OCI-LY3 (cell line): ENCODE measurements around the gene SFRP2.

Source experiments
- H2AFZ ChIP-seq: fragments of 200-600, 300-600 bp; shearing (Covaris generic); 2 replicates; pipeline ENCODE4 v1.6.0; 2014; ENCODE audit warnings: antibody characterized with exemption, low read depth, low read length
- H3K27ac ChIP-seq: fragments of 200-600, 300-600 bp; sonication (generic); 2 replicates; pipeline ENCODE4 v1.5.1; 2014; ENCODE audit warnings: mild to moderate bottlenecking, low read length, moderate library complexity, mixed read lengths
- H3K27me3 ChIP-seq: fragments of 200-600, 300-600 bp; sonication (generic); 2 replicates; pipeline ENCODE4 v1.6.1; 2014; ENCODE audit warnings: low read depth, low read length, mixed read lengths
- H3K36me3 ChIP-seq: fragments of 200-600, 300-600 bp; sonication (generic); replicated peaks from 2 replicates; pipeline ENCODE3; 2014; ENCODE audit warnings: low read depth, low read length, mixed read lengths
- H3K4me1 ChIP-seq: fragments of 300-600, 200-600 bp; sonication (generic); 2 replicates; pipeline ENCODE4 v1.6.1; 2014; ENCODE audit warnings: low read length, mixed read lengths
- H3K4me2 ChIP-seq: fragments of 200-600, 300-600 bp; sonication (generic); 2 replicates; pipeline ENCODE4 v1.6.1; 2014; ENCODE audit warnings: low read length, mixed read lengths
- H3K4me3 ChIP-seq: fragments of 300-600, 200-600 bp; sonication (generic); 2 replicates; pipeline ENCODE4 v1.5.1; 2014; ENCODE audit warnings: antibody characterized with exemption, mild to moderate bottlenecking, low read length, moderate library complexity
- H3K79me2 ChIP-seq: fragments of 300-600, 200-600 bp; shearing (Covaris generic); 2 replicates; pipeline ENCODE4 v1.6.1; 2014; ENCODE audit warnings: mild to moderate bottlenecking, low read length, mixed read lengths
- H3K9ac ChIP-seq: fragments of 300-600, 200-600 bp; shearing (Covaris generic); 2 replicates; pipeline ENCODE4 v1.6.0; 2014; ENCODE audit warnings: mild to moderate bottlenecking, low read length, moderate library complexity
- H3K9me3 ChIP-seq: fragments of 200-600, 300-600 bp; shearing (Covaris generic); 2 replicates; pipeline ENCODE4 v1.6.1; 2014; ENCODE audit warnings: low read length, mixed read lengths; ENCODE audit not compliant: insufficient read depth
- H4K20me1 ChIP-seq: fragments of 200-600, 300-600 bp; sonication (generic); 2 replicates; pipeline ENCODE4 v1.6.1; 2016; ENCODE audit warnings: low read length, mixed read lengths; ENCODE audit not compliant: insufficient read depth
- EZH2phosphoT487 ChIP-seq: fragments of 200-600 bp; shearing (Covaris generic); IDR thresholded peaks from 2 replicates; pipeline ENCODE4 v1.6.1; 2018; ENCODE audit warnings: antibody characterized with exemption, mixed run types, low read depth
- TF ChIP-seq, protein P1 (sequence below): fragments of 200-600, 300-600 bp; sonication (generic); IDR thresholded peaks from 2 replicates; pipeline ENCODE4 v1.5.1; 2014; ENCODE audit warnings: antibody characterized with exemption, low read length, low read depth

Gene SFRP2

GRCh38 chr4:153765894-153766293 lies 23.0 kb downstream of the SFRP2 start:
- Histone ChIP-seq H2AFZ (no peak overlapping the region), H3K27me3 (peaks cover 29% of the 10 kb centered on the region), H4K20me1 (no peaks in the 10 kb centered on the region), H3K27ac (no peak overlapping the region), H3K9ac (no peak overlapping the region), H3K4me2 (0 out of 2 replicates have a peak overlapping the region, but pooled peaks have one; percentile 5), H3K79me2 (no peaks in the 10 kb centered on the region), H3K4me3 (no peak overlapping the region), H3K4me1 (peaks cover 6% of the 10 kb centered on the region; the same call in 1 of the 2 replicates), H3K9me3 (no peaks in the 10 kb centered on the region), H3K36me3 (no peaks in the 10 kb centered on the region)
- no peak for TF ChIP-seq EZH2phosphoT487
- TF ChIP-seq, protein P1, sequence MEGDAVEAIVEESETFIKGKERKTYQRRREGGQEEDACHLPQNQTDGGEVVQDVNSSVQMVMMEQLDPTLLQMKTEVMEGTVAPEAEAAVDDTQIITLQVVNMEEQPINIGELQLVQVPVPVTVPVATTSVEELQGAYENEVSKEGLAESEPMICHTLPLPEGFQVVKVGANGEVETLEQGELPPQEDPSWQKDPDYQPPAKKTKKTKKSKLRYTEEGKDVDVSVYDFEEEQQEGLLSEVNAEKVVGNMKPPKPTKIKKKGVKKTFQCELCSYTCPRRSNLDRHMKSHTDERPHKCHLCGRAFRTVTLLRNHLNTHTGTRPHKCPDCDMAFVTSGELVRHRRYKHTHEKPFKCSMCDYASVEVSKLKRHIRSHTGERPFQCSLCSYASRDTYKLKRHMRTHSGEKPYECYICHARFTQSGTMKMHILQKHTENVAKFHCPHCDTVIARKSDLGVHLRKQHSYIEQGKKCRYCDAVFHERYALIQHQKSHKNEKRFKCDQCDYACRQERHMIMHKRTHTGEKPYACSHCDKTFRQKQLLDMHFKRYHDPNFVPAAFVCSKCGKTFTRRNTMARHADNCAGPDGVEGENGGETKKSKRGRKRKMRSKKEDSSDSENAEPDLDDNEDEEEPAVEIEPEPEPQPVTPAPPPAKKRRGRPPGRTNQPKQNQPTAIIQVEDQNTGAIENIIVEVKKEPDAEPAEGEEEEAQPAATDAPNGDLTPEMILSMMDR = no peak

- Histone ChIP-seq H3K9ac (no peak overlapping the region), H3K27ac (no peak overlapping the region), H3K79me2 (no peaks in the 10 kb centered on the region), H3K36me3 (no peaks in the 10 kb centered on the region), H3K4me2 (no peak overlapping the region), H3K27me3 (peaks cover 29% of the 10 kb centered on the region), H3K4me3 (no peak overlapping the region), H2AFZ (no peak overlapping the region), H4K20me1 (no peaks in the 10 kb centered on the region), H3K9me3 (no peaks in the 10 kb centered on the region), H3K4me1 (peaks cover 6% of the 10 kb centered on the region; the same call in 1 of the 2 replicates)
- no peak for TF ChIP-seq EZH2phosphoT487
- TF ChIP-seq, protein P1 = no peak
Observed at GRCh38 chr4:153764601-153765368, 24.1 kb downstream of the SFRP2 start.

- H3K79me2 ChIP-seq = no peaks in the 10 kb centered on the region
- no peaks in the 10 kb centered on the region for H4K20me1 ChIP-seq
- H3K27ac ChIP-seq = no peak overlapping the region
- H3K4me3 ChIP-seq = no peak overlapping the region
- TF ChIP-seq EZH2phosphoT487 = no peak
- TF ChIP-seq, protein P1 = peak; percentile 67
- no peaks in the 10 kb centered on the region for H3K36me3 ChIP-seq
- peaks cover 29% of the 10 kb centered on the region for H3K27me3 ChIP-seq
- no peak overlapping the region for H3K4me2 ChIP-seq
- H3K4me1 ChIP-seq = peaks cover 6% of the 10 kb centered on the region; the same call in 1 of the 2 replicates
- H3K9ac ChIP-seq = no peak overlapping the region
- no peaks in the 10 kb centered on the region for H3K9me3 ChIP-seq
- no peak overlapping the region for H2AFZ ChIP-seq
Observed at GRCh38 chr4:153763404-153763803, 25.5 kb downstream of the SFRP2 start.

DNA sequence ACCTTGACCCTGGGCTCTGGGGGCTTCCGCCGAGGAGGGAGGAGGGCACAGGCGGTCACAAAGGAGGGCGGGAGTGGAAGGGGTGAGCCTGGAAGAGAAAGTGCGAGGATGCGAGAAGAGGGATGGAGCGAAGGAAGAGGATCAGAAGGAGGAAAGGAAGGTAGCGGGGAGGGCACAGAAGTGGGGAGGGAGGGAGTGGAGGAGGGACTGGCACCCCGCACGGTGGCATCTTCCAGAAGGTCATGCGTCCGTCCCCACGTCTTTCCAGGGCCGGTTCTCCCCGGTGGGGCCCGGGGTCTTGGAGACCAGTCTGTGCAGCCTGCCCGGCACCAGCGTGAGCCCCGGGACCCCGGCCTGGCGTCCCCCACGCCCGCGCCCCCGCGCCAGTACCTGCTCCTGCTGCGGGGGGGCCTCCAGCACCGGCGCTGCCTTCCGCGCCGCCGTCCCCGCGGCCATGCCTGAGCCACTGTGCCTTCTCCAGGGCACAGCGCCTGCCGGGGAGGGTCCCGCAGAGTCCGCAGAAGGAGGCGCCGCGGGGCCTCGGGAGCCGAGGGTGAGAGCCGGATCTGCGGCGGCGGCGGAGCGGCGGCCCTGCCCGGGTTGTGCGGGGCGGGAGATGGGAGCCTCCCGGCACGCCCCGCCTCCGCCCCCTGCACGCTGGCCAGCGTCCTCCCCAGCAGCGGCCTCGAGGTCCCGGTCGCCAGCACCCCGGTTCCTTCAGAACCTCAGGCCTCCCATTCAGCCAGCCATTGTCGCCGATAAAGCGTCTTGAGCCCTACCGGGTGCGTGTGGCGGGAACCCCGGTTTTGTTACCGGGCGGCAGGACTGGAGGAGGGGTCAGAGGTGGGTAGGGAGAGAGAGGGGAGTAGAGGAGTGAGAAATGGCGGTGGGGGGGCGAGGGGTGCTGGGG lies 29.2 kb downstream of the SFRP2 start, which contains the start of gene RNF175:
TSS of gene RNF175 (minus strand) at position 618 of the 910 bp plus-strand sequence. CDS start at position 456, 162 bp downstream.
- peaks cover 22% of the 10 kb centered on the region for H3K27me3 ChIP-seq
- TF ChIP-seq, protein P1 = no peak
- no peak for TF ChIP-seq EZH2phosphoT487
- no peaks in the 10 kb centered on the region for H4K20me1 ChIP-seq
- H3K4me1 ChIP-seq = no peaks in the 10 kb centered on the region
- no peak within 1 kb of the TSS for H3K4me3 ChIP-seq
- no peak within 1 kb of the TSS for H2AFZ ChIP-seq
- no peak within 1 kb of the TSS for H3K9ac ChIP-seq
- H3K9me3 ChIP-seq = no peaks in the 10 kb centered on the region
- H3K36me3 ChIP-seq = no peaks in the 10 kb centered on the region
- no peaks in the 10 kb centered on the region for H3K79me2 ChIP-seq
- H3K4me2 ChIP-seq = no peak within 1 kb of the TSS
- H3K27ac ChIP-seq = no peak within 1 kb of the TSS
